Measurements from ENCODE around the gene CARD19.

The CARD19 gene

GRCh38 chr9:93121316-93122241 is 25.6 kb downstream of the CARD19 start:
- DNase-seq, result no peak

GRCh38 chr9:93122721-93123221 is 26.8 kb downstream of the CARD19 start:
- DNase-seq, result no peak

GRCh38 chr9:93123561-93124283 is 27.7 kb downstream of the CARD19 start:
- no peak for DNase-seq

- no peak for DNase-seq
Measured at GRCh38 chr9:93124793-93125192, 28.8 kb downstream of the CARD19 start.

GRCh38 chr9:93125331-93125894 is 29.4 kb downstream of the CARD19 start:
- DNase-seq, result no peak

GRCh38 chr9:93126151-93126781 is 30.2 kb downstream of the CARD19 start:
- DNase-seq, result no peak

- no peak for DNase-seq
Measured at GRCh38 chr9:93126825-93127368, 30.9 kb downstream of the CARD19 start.

- DNase-seq, result no peak
Measured at GRCh38 chr9:93127395-93127911, 31.4 kb downstream of the CARD19 start.

- DNase-seq, result no peak
Measured at GRCh38 chr9:93128011-93128714, 32.1 kb downstream of the CARD19 start.

GRCh38 chr9:93128715-93129224 is 32.8 kb downstream of the CARD19 start:
- DNase-seq, result no peak

- DNase-seq, result no peak
Measured at GRCh38 chr9:93129286-93129685, 33.3 kb downstream of the CARD19 start.

- DNase-seq, result no peak
Measured at GRCh38 chr9:93129691-93130500, 33.9 kb downstream of the CARD19 start.

GRCh38 chr9:93130861-93131481 is 35.0 kb downstream of the CARD19 start:
- DNase-seq, result no peak

GRCh38 chr9:93131599-93132286 is 35.7 kb downstream of the CARD19 start:
- DNase-seq, result no peak

GRCh38 chr9:93132287-93132927 is 36.4 kb downstream of the CARD19 start:
- no peak for DNase-seq

- no peak for DNase-seq
Measured at GRCh38 chr9:93132946-93133680, 37.1 kb downstream of the CARD19 start.

GRCh38 chr9:93133681-93134014 is 37.6 kb downstream of the CARD19 start:
- no peak for DNase-seq

GRCh38 chr9:93134015-93134739 is 38.2 kb downstream of the CARD19 start, which contains the start of gene NINJ1:
NINJ1 (minus strand) TSS chr9:93134251; CDS start chr9:93134217, 34 bp downstream.
- peak; percentile 34 for DNase-seq

All from NCI-H526 treated with DMSO at 0.1 percent for 48 hours (cell line).